Activated naive CD8-positive, alpha-beta T cell treated with anti-CD3 and anti-CD28 coated beads, Interleukin-2, amount 50 U/mL, for 16 hours (primary cell): ENCODE data around the gene INPP5E.

Source experiments
- DNase-seq: peaks from one replicate; pipeline ENCODE4 v3.0.0-alpha.2; 2020; ENCODE audit warnings: low read depth, low spot score

INPP5E gene

GRCh38 chr9:136405481-136405880, 34.2 kb downstream of the INPP5E start:
- DNase-seq, result no peak

GRCh38 chr9:136404801-136405136, 34.9 kb downstream of the INPP5E start:
- no peak for DNase-seq

- no peak for DNase-seq
Observed at GRCh38 chr9:136403915-136404800, 35.5 kb downstream of the INPP5E start.

- DNase-seq, result peak; percentile 52
Observed at GRCh38 chr9:136403538-136403914, 36.1 kb downstream of the INPP5E start.

- no peak for DNase-seq
Observed at GRCh38 chr9:136402067-136402466, 37.6 kb downstream of the INPP5E start.

GRCh38 chr9:136401173-136401922, 38.3 kb downstream of the INPP5E start:
- DNase-seq, result no peak

- DNase-seq, result peak; percentile 72
Observed at GRCh38 chr9:136400038-136400834, 39.4 kb downstream of the INPP5E start, which contains the start of gene SNAPC4. Gene SNAPC4 (minus strand): TSS chr9:136400170. CDS start chr9:136398428, 1,742 bp downstream.

- no peak for DNase-seq
Observed at GRCh38 chr9:136399176-136400037, 40.2 kb downstream of the INPP5E start.

GRCh38 chr9:136398286-136398685, 41.4 kb downstream of the INPP5E start:
- DNase-seq, result no peak

- DNase-seq, result no peak
Observed at GRCh38 chr9:136397643-136398042, 42.0 kb downstream of the INPP5E start.

- no peak for DNase-seq
Observed at GRCh38 chr9:136396219-136396515, 43.5 kb downstream of the INPP5E start.

GRCh38 chr9:136395345-136396218, 44.1 kb downstream of the INPP5E start:
- no peak for DNase-seq

GRCh38 chr9:136395020-136395340, 44.7 kb downstream of the INPP5E start:
- no peak for DNase-seq

- no peak for DNase-seq
Observed at GRCh38 chr9:136394312-136395019, 45.2 kb downstream of the INPP5E start.

- no peak for DNase-seq
Observed at GRCh38 chr9:136393531-136393930, 46.1 kb downstream of the INPP5E start.

GRCh38 chr9:136392538-136393449, 46.9 kb downstream of the INPP5E start:
- no peak for DNase-seq

GRCh38 chr9:136391737-136392537, 47.7 kb downstream of the INPP5E start:
- no peak for DNase-seq

- no peak for DNase-seq
Observed at GRCh38 chr9:136389396-136389795, 50.2 kb downstream of the INPP5E start.
